Measurements from ENCODE around the gene CGB7. TPM values are rescaled to one million over a fixed set of nuclear protein-coding genes. Genes with fewer than 3 reads are reported as not detected.

The CGB7 gene
- 4.3 and 6.8 TPM in 2 replicates for total RNA-seq (2014; rRNA removed; shearing (Covaris generic))

- DNase-seq (ENCODE audit: low read depth): peak; percentile 84
Measured at GRCh38 chr19:49057636-49058234, at the start of gene CGB7. CGB7 (minus strand) TSS chr19:49057749; CDS start chr19:49055375, 2,374 bp downstream.

GRCh38 chr19:49106648-49107135 lies 49.1 kb upstream of the CGB7 start:
- DNase-seq (ENCODE audit: low read depth): peak; percentile 58

- DNase-seq (ENCODE audit: low read depth): no peak
Measured at GRCh38 chr19:49104229-49104864, 46.8 kb upstream of the CGB7 start.

GRCh38 chr19:49103331-49104085 lies 46.0 kb upstream of the CGB7 start:
- DNase-seq (ENCODE audit: low read depth): no peak

- no peak for DNase-seq (ENCODE audit: low read depth)
Measured at GRCh38 chr19:49102303-49102702, 44.8 kb upstream of the CGB7 start.

GRCh38 chr19:49101160-49101559 lies 43.6 kb upstream of the CGB7 start:
- DNase-seq (ENCODE audit: low read depth): no peak

GRCh38 chr19:49098795-49099194 lies 41.2 kb upstream of the CGB7 start:
- no peak for DNase-seq (ENCODE audit: low read depth)

- DNase-seq (ENCODE audit: low read depth): peak; percentile 82
Measured at GRCh38 chr19:49097453-49098288, 40.1 kb upstream of the CGB7 start.

GRCh38 chr19:49094505-49095482 lies 37.2 kb upstream of the CGB7 start:
- DNase-seq (ENCODE audit: low read depth): no peak

GRCh38 chr19:49092686-49093085 lies 35.1 kb upstream of the CGB7 start:
- no peak for DNase-seq (ENCODE audit: low read depth)

GRCh38 chr19:49091391-49092038 lies 34.0 kb upstream of the CGB7 start:
- DNase-seq (ENCODE audit: low read depth): no peak

GRCh38 chr19:49086296-49086695 lies 28.7 kb upstream of the CGB7 start:
- no peak for DNase-seq (ENCODE audit: low read depth)

GRCh38 chr19:49085868-49086232 lies 28.3 kb upstream of the CGB7 start:
- no peak for DNase-seq (ENCODE audit: low read depth)

GRCh38 chr19:49085020-49085867 lies 27.7 kb upstream of the CGB7 start, which contains the start of gene SNRNP70:
SNRNP70 (plus strand) TSS chr19:49085451; CDS start chr19:49086415, 964 bp downstream.
- peak; percentile 100 for DNase-seq (ENCODE audit: low read depth)

GRCh38 chr19:49084206-49085019 lies 26.9 kb upstream of the CGB7 start:
- no peak for DNase-seq (ENCODE audit: low read depth)

GRCh38 chr19:49081273-49081672 lies 23.7 kb upstream of the CGB7 start:
- DNase-seq (ENCODE audit: low read depth): no peak

- no peak for DNase-seq (ENCODE audit: low read depth)
Measured at GRCh38 chr19:49080392-49080791, 22.8 kb upstream of the CGB7 start.

GRCh38 chr19:49074869-49075268 lies 17.3 kb upstream of the CGB7 start:
- DNase-seq (ENCODE audit: low read depth): peak; percentile 73
